Tongue (tissue), 2 donors: Measurements from ENCODE around the gene EDC4. TPM values are rescaled to one million over a fixed set of nuclear protein-coding genes. Genes with fewer than 3 reads are reported as not detected.
"Not testable (repeated sequence)": the region's sequence is repeated elsewhere in the genome, so short reads cannot be mapped to it uniquely, and the experiment has no call there.

Experiments
- DNase-seq: peaks from one replicate; pipeline ENCODE4 v3.0.0-alpha.2; 2015
- total RNA-seq: library from RNA; depleted of rRNA; stranded (reverse); fragments of >200 nt; gene quantifications from one replicate; pipeline ENCODE4 v1.2.3, GENCODE V29; 2014

The EDC4 gene
- total RNA-seq, result 67.6 TPM

DNA sequence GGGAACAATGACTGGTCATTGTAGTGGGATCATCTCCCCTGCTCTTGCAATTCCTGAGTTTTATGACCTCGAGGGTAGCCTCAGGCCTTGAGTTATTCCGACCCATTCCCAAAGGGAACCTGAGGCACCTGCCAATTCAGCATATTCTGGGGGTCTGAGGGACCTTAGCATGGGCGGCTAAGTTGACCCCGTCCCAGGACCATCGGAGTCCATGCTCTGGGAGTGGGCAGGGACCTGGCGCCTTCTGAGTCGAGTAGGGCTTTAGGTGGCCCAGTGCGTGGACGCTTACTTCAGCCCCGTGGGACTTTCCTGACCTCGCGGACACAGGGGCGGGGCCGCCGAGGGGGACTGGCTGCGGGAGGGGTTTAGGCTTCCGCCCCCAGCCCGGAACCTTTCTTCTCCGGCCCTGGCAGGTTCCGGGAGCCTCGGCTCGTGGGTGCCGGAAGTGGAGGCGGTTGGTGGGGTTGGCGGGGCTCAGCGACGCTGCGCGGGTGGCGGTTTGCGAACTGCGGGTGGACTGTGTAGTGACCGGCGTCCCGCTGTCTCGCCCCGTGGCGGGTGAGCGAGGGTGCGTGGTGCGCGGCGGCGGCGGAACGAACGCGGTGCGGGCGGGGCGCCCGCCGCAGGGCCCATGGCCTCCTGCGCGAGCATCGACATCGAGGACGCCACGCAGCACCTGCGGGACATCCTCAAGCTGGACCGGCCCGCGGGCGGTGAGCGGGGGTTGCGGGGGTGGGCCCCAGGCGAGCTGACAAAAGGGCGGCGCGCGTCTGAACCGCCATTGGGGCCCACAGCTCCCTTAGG, at the start of gene EDC4:
Gene EDC4 (plus strand): TSS at position 422 of the 804 bp plus-strand sequence. CDS start 210 bp downstream, at position 632.
- DNase-seq, result peak; percentile 82

DNA sequence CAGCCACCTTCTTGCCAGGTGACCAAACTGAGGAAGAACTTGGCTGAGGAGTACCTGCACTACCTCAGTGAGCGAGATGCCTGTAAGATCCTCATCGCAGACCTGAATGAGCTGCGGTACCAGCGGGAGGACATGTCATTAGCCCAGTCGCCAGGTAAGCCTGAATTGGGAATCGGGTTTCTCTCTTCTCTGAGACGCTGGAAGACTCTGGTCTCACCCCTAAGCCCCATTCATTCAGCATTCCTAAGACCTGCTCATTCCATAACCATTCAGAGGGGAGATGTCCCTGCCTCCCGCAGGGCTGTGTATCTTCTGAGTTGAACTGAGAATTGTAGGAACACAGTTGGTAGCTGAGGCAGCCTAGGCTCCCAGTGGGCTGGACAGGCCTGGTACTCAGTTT, 47.7 kb upstream of the EDC4 start:
- DNase-seq, result no peak

- DNase-seq, result no peak
Observed at GRCh38 chr16:67825906-67826305, 46.9 kb upstream of the EDC4 start.

DNA sequence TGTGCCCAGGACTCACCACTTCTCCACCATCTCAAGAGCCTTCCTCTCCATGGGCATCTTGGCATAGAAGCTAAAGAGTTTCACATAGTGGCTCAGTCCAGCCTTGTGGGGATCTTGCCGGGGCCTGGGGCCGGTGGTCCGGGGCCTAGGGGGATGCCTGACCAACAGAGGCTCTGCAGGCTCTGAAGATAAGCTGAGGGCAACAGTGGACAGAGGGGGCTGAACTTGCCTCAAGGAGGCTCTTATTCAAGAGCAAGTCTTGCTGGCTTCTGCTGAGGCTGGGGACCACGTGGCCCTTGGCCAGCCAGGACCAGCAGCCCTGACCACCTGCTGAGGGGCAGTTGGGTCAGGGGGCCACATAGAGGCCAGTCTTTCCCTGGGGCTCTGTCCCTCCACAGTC, 44.2 kb upstream of the EDC4 start:
- DNase-seq, result no peak

DNA sequence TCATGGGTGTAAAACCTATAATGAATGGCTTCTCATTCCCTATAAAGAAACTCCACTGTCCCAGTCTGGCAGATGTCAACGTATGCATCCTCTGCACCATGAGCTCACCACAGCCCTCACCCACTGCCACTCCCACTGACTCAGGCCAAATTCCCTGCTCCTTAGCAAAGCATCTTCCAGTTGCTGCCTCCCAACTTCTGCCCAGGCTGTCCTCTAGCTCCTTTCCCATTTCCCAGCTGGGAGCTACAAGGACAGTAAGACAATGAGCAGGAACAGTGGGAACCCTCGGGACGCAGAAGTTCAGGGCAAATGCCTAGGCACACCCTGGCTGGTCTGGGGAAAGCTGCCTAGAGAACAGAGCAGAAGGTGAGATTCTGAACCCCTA, 39.8 kb upstream of the EDC4 start:
- DNase-seq, result peak; percentile 24

GRCh38 chr16:67833415-67834241, 39.2 kb upstream of the EDC4 start:
- DNase-seq, result peak; percentile 98

DNA sequence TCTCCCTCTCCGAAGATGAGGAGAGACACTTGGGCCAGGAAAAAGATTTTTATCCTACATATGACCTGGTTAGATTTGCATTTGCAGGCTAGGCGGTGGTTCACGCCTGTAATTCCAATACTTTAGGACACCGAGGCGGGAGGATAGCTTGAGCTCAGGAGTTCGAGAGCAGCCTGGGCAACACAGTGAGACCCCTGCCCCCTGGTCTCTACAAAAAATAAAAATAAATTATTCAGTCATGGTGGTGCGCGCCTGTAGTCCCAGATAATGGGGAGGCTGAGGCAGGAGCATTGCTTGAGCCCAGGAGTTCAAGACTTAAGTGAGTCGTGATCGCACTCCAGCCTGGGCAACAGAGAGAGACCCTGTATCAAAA, 38.6 kb upstream of the EDC4 start:
- DNase-seq, result no peak

DNA sequence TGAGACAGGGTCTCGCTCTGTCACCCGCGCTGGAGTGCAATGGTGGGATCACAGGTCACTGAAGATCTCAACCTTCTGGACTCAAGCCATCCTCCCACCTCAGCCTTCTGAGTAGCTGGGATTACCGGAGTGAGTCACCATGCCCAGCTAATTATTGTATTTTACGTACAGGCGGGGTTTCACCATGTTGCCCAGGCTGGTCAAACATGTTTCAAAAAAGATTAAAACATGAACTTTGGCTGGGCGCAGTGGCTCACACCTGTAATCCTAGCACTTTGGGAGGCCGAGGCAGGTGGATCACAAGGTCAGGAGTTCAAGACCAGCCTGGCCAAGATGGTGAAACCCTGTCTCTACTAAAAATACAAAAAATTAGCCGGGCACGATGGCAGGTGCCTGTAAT, 35.7 kb upstream of the EDC4 start:
- not testable (repeated sequence) for DNase-seq

DNA sequence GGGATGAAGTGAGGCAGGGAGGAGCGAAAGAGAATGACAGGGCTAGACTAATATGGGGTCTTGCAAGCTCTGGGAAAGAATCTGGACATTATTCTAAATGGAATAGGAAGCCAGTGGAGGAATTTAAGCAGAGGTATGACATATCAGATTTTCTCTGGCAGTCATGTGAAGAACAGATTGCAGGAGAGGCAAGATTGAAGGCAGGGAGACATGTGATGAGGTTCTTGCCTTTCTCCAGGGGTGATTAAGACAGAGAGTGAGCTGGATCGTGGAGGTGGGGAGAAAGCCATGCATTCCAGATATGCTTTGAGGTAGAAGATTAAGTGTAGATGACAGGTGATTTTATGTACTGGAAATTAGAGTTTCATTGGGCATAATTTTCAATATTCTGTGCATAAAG, 35.0 kb upstream of the EDC4 start:
- DNase-seq, result no peak

- DNase-seq, result no peak
Observed at GRCh38 chr16:67841198-67841815, 31.5 kb upstream of the EDC4 start.

DNA sequence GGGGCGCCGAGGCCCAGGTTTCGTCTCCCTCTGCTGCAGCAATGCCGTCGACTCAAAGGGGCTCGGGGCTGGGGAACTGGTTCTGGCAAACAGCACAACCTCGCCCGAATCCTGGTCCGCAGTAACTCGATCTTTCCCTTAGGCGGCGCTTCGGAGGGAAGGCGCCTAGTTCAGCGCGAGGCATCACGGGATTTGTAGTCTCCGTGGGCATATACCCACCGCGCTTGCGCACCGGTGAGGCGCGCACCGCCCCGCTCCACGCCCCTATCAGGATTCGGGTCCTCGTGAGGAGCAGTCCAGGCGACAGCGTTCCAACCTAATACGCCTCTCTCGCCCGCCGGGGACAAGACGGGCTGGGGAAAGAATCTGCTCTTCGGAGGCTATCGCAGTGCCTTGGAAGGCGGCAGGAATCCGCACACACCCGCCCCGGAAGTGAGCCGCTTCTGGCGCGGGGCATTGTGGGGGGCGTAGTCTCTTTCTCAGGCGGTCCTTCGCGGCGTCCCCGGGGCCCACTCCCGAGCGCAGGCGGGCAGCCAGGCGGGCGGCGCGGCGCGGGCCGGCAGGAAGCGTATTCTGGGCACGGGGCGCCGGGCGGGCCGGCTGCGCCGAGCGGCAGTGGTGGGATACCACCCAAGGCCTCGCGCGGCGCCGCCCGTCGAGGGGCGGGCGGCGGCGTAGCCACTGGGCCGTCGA, 30.9 kb upstream of the EDC4 start, which contains the start of gene THAP11:
Gene THAP11 (plus strand): TSS at position 505 of the 693 bp plus-strand sequence. CDS start 235 bp downstream, outside the sequence.
- DNase-seq, result peak; percentile 99

- peak; percentile 54 for DNase-seq
Observed at GRCh38 chr16:67842509-67843342, 30.1 kb upstream of the EDC4 start.

DNA sequence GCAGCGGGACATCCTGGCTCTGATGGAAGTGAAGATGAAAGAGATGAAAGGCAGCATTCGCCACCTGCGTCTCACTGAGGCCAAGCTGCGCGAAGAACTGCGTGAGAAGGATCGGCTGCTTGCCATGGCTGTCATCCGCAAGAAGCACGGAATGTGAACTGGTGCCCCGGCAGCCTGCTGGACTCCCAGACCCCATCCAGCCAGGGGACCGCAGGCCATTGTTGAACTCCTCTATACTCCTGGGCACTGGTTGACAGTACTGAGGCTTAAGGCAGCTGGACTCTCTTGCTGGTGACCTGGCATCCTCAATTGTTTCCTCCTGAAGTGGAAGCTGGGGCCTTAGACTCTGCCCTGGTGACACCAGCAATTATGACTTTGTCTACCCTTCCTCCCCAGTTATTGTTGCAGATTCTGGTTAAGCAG, 29.5 kb upstream of the EDC4 start:
- no peak for DNase-seq

- DNase-seq, result peak; percentile 21
Observed at GRCh38 chr16:67844497-67844896, 28.4 kb upstream of the EDC4 start.

GRCh38 chr16:67845291-67846062, 27.4 kb upstream of the EDC4 start:
- no peak for DNase-seq

- DNase-seq, result no peak
Observed at GRCh38 chr16:67846063-67846319, 26.9 kb upstream of the EDC4 start.

DNA sequence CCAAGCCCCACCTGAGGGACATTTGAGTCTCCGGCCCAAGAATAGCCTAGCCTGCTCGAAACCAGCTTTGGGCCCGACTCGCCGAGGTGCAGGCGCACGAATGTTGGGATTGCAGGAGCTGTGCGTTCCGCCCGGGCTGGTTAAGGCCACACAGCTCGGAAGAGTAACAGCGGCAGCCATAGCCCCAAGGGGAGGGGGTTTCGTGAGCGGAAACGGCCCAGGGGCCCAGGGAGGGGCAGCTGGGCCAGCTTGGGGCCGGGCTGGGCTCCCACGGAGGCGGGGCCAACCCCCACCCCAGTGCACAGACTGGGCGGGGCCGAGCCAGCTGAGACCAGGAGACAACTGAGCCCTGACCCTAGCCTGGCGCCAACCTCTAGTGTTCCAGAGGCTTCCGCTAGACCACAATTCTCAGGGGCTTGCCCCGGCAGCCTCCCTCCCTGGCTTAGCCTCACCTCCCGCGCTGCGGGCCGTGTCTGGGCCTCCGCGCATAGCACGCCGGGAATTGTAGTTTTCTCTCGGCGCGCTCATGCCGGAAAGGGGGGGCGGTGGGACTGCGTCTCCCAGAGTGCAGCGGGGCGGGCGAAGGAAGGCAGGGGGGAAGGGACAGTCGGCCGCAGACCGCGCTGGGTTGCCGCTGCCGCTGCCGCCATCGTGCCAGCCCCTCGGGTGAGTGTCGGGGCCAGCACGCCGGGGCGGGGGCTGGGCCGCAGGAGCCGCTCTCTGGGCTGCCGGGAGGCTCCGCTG, 26.4 kb upstream of the EDC4 start, which contains the start of gene NUTF2:
Gene NUTF2 (plus strand): TSS at position 614 of the 744 bp plus-strand sequence. CDS start 18,198 bp downstream, outside the sequence.
- DNase-seq, result peak; percentile 99

DNA sequence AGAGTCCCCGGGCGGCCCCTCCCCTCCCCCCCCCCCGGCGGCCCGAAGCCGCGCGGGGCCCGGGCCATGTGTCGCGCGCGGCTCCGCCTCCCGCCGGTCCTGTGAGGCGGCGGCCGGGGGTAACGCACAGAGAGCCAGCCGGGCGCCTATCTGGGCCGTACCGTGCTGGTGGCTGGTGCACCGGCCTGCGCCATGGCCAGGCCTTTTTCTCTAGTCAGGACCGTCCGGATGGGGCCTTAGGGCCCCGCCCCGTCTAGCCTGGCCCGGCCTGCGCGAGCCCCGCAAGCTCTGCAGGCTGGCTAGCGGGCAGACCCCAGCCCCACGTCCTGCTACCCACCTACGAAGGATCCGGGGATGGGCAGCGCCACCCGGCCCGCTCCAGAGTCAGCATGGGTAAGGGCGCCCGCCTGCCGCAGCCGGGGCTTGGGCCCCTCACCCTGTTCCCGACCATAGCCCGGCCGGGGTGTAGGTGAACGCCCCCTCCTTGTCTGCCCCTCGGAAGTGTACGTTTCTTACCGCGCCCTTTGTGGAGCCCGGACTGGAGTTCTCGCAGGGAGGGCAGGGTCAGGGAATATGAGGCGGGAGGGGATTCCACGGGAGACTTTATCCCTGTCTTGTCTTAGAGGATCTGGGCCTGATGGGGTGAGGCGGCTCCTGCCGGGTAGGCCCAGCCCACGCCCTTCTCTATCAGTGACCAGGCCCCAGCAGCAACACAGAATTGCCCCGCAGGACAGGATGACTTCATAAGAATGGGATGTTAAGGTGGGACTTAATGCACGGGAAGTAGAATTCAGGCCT, 25.6 kb upstream of the EDC4 start, which contains the start of gene CENPT:
Gene CENPT (minus strand): TSS at position 630 of the 798 bp plus-strand sequence. CDS start 13,834 bp downstream, outside the sequence.
- peak; percentile 47 for DNase-seq

- no peak for DNase-seq
Observed at GRCh38 chr16:67848118-67848517, 24.7 kb upstream of the EDC4 start.
